GM19240 (cell line): ENCODE results near the gene CPSF4.

Experiments
- DNase-seq: peaks from one replicate; pipeline ENCODE4 v3.0.0; 2011; ENCODE audit warnings: low spot score; ENCODE audit not compliant: insufficient read length

The CPSF4 gene

GRCh38 chr7:99448855-99449254 is 10.1 kb downstream of the CPSF4 start:
- no peak for DNase-seq

GRCh38 chr7:99449326-99449725 is 10.6 kb downstream of the CPSF4 start:
- no peak for DNase-seq

- DNase-seq = no peak
Measured at GRCh38 chr7:99451936-99452335, 13.2 kb downstream of the CPSF4 start.

GRCh38 chr7:99452541-99452940 is 13.8 kb downstream of the CPSF4 start:
- DNase-seq = no peak

GRCh38 chr7:99453105-99453504 is 14.4 kb downstream of the CPSF4 start:
- DNase-seq = no peak

GRCh38 chr7:99455874-99456273 is 17.1 kb downstream of the CPSF4 start:
- DNase-seq = no peak

- no peak for DNase-seq
Measured at GRCh38 chr7:99456288-99456687, 17.5 kb downstream of the CPSF4 start.

GRCh38 chr7:99457050-99457649 is 18.4 kb downstream of the CPSF4 start:
- DNase-seq = no peak

GRCh38 chr7:99457650-99458493 is 19.1 kb downstream of the CPSF4 start:
- no peak for DNase-seq

- DNase-seq = no peak
Measured at GRCh38 chr7:99459087-99459486, 20.3 kb downstream of the CPSF4 start.

GRCh38 chr7:99460651-99461050 is 21.9 kb downstream of the CPSF4 start:
- DNase-seq = no peak

GRCh38 chr7:99461221-99461620 is 22.5 kb downstream of the CPSF4 start:
- no peak for DNase-seq

GRCh38 chr7:99465421-99465768 is 26.7 kb downstream of the CPSF4 start:
- no peak for DNase-seq

GRCh38 chr7:99468336-99468918 is 29.7 kb downstream of the CPSF4 start:
- DNase-seq = no peak

GRCh38 chr7:99469381-99470065 is 30.8 kb downstream of the CPSF4 start:
- DNase-seq = no peak

GRCh38 chr7:99472561-99473314 is 34.0 kb downstream of the CPSF4 start, which contains the start of gene ZNF789:
ZNF789 (plus strand) TSS chr7:99472890; CDS start chr7:99476457, 3,567 bp downstream.
- DNase-seq = peak; percentile 98

- peak; percentile 29 for DNase-seq
Measured at GRCh38 chr7:99473315-99473596, 34.5 kb downstream of the CPSF4 start.

- DNase-seq = no peak
Measured at GRCh38 chr7:99476107-99476506, 37.4 kb downstream of the CPSF4 start.

GRCh38 chr7:99478464-99479440 is 40.0 kb downstream of the CPSF4 start:
- no peak for DNase-seq

GRCh38 chr7:99485094-99485493 is 46.4 kb downstream of the CPSF4 start:
- DNase-seq = no peak
